Fibroblast of lung (primary cell): ENCODE results near the gene SLAMF1.

Experiments
- EZH2 ChIP-seq: IDR thresholded peaks from 2 replicates; pipeline ENCODE4 v1.5.1; 2012; ENCODE audit warnings: low read length, control low read depth, mild to moderate bottlenecking; ENCODE audit errors: missing control alignments
- TF ChIP-seq, protein P1 (sequence below), 2 donors: IDR thresholded peaks in 1 of 2; conservative IDR thresholded peaks in 1 of 2; 1 replicate in 1 of 2; 2 replicates in 1 of 2; pipeline ENCODE4 v1.5.1; 2011 to 2012; ENCODE audit warnings: low read length in 2 of 2, control low read depth in 1 of 2, inconsistent platforms in 1 of 2, low read depth in 1 of 2, mild to moderate bottlenecking in 1 of 2

DNA sequence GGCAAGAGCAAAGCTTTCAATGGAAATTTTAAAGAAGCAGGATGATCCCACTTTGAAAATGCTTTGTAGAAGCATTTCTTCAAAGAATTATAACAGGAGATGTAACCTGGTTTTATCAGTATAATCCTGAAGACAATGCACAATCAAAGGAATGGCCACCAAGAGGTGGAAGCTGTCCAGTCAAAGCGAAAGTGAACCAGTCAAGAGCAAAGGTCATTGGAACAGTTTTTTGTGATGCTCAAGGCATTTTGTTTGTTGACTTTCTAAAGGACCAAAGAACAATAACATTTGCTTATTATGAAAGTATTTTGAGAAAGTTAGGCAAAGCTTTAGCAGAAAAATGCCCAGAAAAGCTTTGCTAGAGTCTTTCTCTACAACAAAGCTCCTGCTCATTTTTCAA is 62.1 kb downstream of the SLAMF1 start:
- TF ChIP-seq, protein P1, sequence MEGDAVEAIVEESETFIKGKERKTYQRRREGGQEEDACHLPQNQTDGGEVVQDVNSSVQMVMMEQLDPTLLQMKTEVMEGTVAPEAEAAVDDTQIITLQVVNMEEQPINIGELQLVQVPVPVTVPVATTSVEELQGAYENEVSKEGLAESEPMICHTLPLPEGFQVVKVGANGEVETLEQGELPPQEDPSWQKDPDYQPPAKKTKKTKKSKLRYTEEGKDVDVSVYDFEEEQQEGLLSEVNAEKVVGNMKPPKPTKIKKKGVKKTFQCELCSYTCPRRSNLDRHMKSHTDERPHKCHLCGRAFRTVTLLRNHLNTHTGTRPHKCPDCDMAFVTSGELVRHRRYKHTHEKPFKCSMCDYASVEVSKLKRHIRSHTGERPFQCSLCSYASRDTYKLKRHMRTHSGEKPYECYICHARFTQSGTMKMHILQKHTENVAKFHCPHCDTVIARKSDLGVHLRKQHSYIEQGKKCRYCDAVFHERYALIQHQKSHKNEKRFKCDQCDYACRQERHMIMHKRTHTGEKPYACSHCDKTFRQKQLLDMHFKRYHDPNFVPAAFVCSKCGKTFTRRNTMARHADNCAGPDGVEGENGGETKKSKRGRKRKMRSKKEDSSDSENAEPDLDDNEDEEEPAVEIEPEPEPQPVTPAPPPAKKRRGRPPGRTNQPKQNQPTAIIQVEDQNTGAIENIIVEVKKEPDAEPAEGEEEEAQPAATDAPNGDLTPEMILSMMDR (conservative IDR thresholded peaks at IDR 0.05 in 1 of 2, IDR thresholded peaks at IDR 0.05 in 1 of 2; ENCODE audit: low read depth in 1 of 2, low read length in 2 of 2): no peak
- no peak for TF ChIP-seq EZH2
